ENCODE results near the gene UTP4.
"Not testable (repeated sequence)": the region's sequence is repeated elsewhere in the genome, so short reads cannot be mapped to it uniquely, and the experiment has no call there.

Gene UTP4

DNA sequence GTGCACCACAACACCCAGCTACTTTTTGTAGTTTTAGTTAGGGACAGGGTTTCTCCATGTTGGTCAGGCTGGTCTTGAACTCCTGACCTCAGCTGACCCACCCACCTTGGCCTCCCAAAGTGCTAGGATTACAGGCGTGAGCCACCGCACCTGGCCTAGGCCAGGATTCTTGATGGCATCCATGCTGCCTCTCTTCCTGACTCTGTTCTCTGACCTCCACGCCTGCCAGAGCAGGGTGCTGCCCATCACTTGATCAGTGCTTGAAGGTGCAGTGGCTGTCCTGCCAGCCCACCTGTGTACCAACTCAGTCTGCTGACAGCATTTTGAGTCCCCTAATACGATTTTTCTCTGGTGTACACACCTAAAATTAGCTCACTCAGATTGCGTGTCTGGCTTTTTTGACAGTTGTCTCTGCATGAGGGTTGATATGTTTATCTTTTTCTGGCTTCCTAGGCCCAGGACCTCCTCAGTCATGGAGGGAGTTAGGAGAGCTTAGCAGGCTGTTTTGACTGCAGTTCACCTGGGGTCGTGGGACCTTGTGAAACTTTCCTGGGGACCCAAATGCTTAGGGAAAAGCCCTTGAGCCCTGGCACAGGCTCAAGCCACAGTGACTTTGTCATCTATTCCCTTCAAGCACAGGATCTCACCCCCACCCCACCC lies 21.1 kb upstream of the UTP4 start:
- DNase-seq: no peak

DNA sequence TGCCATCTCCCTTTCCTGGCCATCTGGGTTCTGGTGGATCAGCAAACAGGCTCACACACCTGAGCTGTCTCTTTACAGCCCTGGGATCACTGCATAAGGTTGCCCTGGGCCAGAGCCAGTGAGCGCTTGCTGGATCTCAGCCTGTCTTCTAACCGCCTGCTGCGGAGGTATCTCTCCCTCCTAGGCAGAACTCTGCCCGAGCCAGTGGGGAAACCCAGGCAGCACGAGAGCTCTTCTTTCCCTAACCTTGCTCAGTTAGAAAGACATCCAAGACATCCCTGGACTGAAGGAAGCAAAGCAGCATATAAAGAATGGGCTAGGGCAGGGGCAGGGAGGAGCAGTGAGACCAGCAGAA lies 20.6 kb upstream of the UTP4 start:
- DNase-seq: no peak

DNA sequence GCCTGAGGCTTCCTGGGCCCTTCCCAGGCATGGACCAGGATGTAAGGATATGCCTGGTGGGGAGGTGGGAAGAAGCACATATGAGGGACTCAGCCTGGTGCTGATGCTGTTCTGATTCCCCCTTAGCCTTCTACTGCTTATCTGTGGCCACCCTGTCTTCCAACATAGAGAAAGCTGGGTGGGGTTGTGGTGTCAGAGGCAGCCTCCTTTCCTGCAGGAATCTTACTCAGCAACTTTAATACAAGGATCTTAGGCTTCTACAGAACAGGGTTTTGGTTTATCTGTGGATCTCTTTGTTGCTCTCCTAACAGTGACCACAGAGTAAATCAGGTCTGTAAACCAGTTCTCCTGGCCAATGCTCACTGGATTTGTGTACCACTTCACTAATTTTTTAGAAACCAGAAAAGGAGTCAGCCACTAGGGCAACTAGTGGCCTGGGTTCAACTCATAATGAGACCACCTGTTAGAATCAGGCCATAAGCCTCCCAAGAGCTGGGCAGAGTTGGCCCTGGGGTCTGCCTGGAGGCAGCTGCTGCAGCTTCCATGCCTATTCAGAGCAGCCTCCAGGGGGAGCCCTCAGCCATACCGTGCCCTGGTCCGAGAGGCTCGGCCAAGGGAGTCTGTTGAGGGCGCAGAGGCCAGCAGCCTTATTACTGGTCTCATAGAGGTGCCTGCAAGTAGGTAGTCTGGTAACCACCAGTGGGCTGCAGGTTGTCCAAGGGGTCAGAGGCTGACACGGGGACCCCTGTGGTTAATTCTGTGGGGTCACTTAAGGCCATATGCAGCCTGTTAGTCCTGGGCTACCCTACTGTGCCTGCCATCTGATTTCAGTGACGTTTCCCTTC lies 19.9 kb upstream of the UTP4 start:
- DNase-seq: peak; percentile 66

- no peak for DNase-seq
Measured at GRCh38 chr16:69113216-69113615, 19.2 kb upstream of the UTP4 start.

- DNase-seq: no peak
Measured at GRCh38 chr16:69114346-69114975, 18.0 kb upstream of the UTP4 start.

GRCh38 chr16:69114976-69115355 lies 17.5 kb upstream of the UTP4 start:
- DNase-seq: no peak

- DNase-seq: no peak
Measured at GRCh38 chr16:69115361-69115760, 17.1 kb upstream of the UTP4 start.

DNA sequence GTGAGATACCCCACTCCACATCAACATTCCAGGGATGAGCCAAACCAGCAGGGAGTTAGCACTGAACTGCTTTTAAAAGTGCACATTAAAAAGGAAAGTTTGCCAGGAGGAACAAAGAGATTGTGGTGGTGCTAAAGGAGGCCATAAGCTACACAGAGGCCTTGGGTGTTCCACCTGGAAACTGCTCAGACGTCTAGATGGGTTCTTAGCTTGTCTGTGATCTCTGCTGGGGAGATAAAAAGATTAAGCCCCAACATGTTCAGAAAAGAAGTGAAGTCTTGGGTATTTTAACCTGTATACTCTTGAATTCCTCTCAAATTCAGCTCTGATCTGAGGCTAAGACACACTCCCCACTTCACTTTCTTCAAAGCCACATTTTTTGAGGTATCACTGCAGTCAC lies 16.6 kb upstream of the UTP4 start:
- no peak for DNase-seq

GRCh38 chr16:69116256-69116875 lies 16.1 kb upstream of the UTP4 start:
- no peak for DNase-seq

DNA sequence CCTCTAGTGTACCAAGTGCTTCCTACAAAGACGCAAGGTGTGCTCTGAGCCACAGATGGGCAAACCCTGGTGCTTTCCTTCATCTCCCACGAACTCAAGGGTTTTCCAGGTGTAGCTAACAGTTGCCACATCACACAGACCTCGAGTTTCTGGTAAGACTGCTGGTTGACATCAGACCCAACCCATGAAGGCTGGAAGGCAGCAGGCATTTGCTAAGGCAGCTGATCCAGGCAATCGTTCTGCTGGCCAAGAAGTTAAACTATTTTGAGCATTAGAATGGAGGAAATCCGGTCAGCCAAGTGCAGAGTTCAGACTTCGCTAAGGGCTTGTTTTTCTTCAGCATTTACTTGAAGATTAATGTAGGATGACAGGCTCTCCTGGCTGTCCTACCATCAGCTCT lies 15.5 kb upstream of the UTP4 start:
- DNase-seq: no peak

GRCh38 chr16:69118468-69118867 lies 14.0 kb upstream of the UTP4 start:
- DNase-seq: no peak

DNA sequence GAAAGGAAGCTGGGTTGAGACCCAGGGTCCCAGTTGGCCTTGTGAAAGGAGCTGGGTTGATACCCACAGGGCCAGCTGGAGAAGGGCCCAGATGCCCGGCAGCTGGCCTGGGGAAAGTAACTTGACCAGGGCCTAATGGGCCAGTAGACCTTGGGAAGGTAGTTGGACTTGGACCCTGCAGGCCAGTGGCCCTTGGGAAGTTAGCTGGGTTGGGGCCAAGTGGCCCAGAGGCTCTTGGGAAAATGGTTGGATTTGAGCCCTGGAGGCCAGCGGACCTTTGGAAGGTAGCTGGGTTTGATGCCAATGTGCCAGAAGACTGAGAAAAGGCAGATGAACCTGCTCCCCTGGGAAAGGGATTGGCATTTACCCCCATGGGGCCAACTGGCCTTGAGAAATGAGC lies 13.5 kb upstream of the UTP4 start:
- DNase-seq: no peak

DNA sequence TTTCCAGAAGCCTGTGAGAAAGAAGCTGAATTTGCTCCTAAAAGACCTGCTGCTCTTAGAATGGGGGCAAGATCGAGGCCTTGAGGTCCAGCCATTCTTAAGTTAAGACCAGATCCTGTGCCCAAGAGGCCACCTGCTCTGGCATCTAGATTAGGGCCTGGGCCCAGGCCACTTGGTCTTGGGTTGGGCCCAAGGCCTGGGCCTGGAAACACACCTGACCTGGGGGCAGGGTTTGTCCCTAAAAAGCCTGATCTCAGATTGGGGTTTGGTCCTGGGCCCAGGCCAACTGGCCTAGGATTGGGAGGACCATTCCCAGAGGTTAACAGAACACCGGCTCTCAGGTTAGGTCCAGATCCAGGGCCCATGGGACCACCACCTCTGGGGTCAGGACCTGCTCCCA lies 12.9 kb upstream of the UTP4 start:
- DNase-seq: no peak

- no peak for DNase-seq
Measured at GRCh38 chr16:69120096-69120664, 12.3 kb upstream of the UTP4 start.

- DNase-seq: peak; percentile 65
Measured at GRCh38 chr16:69123910-69124309, 8.5 kb upstream of the UTP4 start.

GRCh38 chr16:69124406-69124805 lies 8.0 kb upstream of the UTP4 start:
- not testable (repeated sequence) for DNase-seq

DNA sequence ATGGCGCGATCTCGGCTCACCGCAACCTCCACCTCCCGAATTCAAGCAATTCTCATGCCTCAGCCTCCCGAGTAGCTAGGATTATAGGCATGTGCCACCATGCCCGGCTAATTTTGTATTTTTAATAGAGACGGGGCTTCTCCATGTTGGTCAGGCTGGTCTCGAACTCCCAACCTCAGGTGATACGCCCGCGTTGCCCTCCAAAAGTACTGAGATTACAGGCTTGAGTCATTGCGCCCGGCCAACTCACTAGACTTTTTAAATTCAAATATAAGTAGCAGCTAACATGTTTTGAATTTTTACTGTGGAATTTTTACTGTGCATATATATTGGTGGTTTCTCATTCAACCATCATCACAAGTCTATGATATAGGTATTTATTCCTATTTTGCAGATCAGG lies 7.5 kb upstream of the UTP4 start:
- DNase-seq: not testable (repeated sequence)

GRCh38 chr16:69126221-69126620 lies 6.2 kb upstream of the UTP4 start:
- no peak for DNase-seq

- DNase-seq: not testable (repeated sequence)
Measured at GRCh38 chr16:69126801-69127200, 5.6 kb upstream of the UTP4 start.

DNA sequence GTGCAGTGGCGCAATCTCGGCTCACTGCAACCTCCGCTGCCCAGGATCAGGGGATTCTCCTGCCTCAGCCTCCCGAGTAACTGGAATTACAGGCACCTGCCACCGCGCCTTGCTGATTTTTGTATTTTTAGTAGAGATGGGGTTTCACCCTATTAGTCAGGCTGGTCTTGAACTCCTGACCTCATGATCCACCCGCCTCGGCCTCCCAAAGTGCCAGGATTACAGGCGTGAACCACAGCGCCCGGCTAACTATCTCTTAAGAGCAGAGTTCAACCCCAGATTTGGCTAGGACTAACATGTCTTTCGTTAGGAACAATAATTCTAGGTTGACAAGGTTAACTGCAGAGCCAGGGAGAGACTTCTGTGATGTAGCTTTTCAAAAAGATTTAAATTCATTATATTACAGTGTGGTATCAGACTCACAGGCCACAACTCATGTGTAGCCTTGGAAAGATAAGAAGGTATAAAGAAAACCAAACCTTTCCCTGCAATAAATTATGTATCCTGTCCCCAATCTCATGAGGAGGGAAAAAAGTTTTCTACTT lies 4.4 kb upstream of the UTP4 start:
- DNase-seq: no peak

DNA sequence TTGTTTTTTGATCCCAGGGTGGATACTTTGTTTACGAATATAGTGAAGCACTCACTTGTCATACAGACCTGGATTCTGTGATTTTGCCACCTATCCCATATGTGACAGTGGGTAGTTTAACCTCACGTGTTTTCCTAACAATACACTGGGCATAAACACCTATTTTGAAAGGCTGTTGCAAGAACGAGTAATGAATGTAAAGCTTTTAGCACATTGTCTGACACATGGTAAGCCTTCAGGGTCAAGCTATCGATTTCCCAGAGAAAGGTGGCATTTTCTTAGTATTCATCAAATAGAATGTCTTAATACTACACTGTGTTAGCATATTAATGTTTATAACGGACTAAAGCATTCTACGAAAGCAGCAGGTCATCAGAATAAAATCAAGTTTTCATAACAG lies 2.0 kb upstream of the UTP4 start:
- DNase-seq: no peak

DNA sequence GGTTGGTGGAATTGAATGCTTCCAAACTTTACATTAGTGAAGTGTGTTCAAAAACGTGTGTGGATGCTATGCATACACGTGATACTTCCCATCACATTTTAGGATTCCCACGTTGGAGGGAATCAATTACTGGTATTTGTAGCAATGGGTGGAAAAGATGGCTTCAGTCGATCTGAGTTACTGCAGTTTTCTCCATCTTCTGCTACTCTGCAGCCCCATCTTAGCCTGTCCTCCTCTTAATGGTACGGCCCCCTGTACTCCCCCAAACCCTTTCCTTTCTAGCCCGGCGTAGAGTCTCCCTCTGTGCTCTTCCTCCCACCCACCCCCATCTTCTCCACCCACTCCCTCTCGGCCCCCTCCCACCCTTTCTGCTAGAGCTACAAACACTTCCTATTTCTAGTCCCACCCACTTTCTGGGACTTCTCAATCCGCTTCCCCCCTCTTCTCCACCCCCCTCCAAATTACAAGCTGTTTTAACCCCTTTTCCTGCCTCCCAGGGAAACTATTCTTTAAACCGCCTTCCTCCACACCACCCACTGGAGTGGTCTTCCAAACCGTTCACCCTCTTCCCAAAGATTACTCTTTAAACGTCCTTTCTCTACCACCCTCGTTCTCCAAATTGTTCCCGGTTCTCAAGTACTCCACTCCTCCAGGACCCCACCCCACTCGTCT lies 1.1 kb upstream of the UTP4 start:
- no peak for DNase-seq

Measured in activated CD4-positive, alpha-beta T cell treated with anti-CD3 and anti-CD28 coated beads, Interleukin-10, Interleukin-2, amounts not matched to agents 100 ng/mL and 50 ng/mL, durations not matched to agents 16 hours and 8 hours (primary cell).